Choroid plexus epithelial cell (primary cell): ENCODE data around the gene NKD1.

Experiments used
- DNase-seq: peaks from one replicate; pipeline ENCODE4 v3.0.0-alpha.2; 2010; ENCODE audit warnings: low read depth
- H3K4me3 ChIP-seq: 2 replicates; pipeline ENCODE4 v1.5.1; 2011; ENCODE audit warnings: low read depth, mild to moderate bottlenecking, control low read depth, low read length, moderate library complexity
- CTCF ChIP-seq: conservative IDR thresholded peaks from 2 replicates; pipeline ENCODE4 v1.5.1; 2011; ENCODE audit warnings: low read depth, mild to moderate bottlenecking, control low read depth, inconsistent platforms, low read length, moderate library complexity

Gene NKD1

GRCh38 chr16:50692999-50693781 is 145.0 kb downstream of the NKD1 start, which contains the start of gene NOD2:
Gene NOD2, plus strand, starts transcription at chr16:50693606. Its CDS starts 5,890 bp downstream, at chr16:50699496.
- TF ChIP-seq CTCF: no peak

GRCh38 chr16:50694206-50694605 is 146.0 kb downstream of the NKD1 start:
- TF ChIP-seq CTCF: no peak
- DNase-seq: no peak
- H3K4me3 ChIP-seq: no peak overlapping the region

More at GRCh38 chr16:50692999-50693781, 145.0 kb downstream of the NKD1 start, which contains the start of gene NOD2:
- H3K4me3 ChIP-seq: peak within 1 kb of the TSS; percentile 33
- no peak for DNase-seq

- DNase-seq: no peak
- H3K4me3 ChIP-seq: no peak overlapping the region
- TF ChIP-seq CTCF: no peak
Observed at GRCh38 chr16:50695017-50696000, 147.1 kb downstream of the NKD1 start.

- no peak for DNase-seq
- no peak overlapping the region for H3K4me3 ChIP-seq
- TF ChIP-seq CTCF: no peak
Observed at GRCh38 chr16:50696126-50696525, 147.9 kb downstream of the NKD1 start.

- H3K4me3 ChIP-seq: no peak overlapping the region
- TF ChIP-seq CTCF: no peak
- peak; percentile 82 for DNase-seq
Observed at GRCh38 chr16:50696575-50697420, 148.6 kb downstream of the NKD1 start.

- no peak overlapping the region for H3K4me3 ChIP-seq
- no peak for TF ChIP-seq CTCF
- no peak for DNase-seq
Observed at GRCh38 chr16:50697421-50697715, 149.2 kb downstream of the NKD1 start.
